Stimulated activated CD4-positive, alpha-beta T cell treated with anti-CD3 and anti-CD28 coated beads, Interleukin-2, amount 100 ng/mL, for 4 hours (primary cell): ENCODE data around the gene MRFAP1.
"Not testable (repeated sequence)": the region's sequence is repeated elsewhere in the genome, so short reads cannot be mapped to it uniquely, and the experiment has no call there.

ENCODE experiments used
- DNase-seq: peaks from one replicate; pipeline ENCODE4 v3.0.0-alpha.2; 2020; ENCODE audit warnings: low read depth

Gene MRFAP1

DNA sequence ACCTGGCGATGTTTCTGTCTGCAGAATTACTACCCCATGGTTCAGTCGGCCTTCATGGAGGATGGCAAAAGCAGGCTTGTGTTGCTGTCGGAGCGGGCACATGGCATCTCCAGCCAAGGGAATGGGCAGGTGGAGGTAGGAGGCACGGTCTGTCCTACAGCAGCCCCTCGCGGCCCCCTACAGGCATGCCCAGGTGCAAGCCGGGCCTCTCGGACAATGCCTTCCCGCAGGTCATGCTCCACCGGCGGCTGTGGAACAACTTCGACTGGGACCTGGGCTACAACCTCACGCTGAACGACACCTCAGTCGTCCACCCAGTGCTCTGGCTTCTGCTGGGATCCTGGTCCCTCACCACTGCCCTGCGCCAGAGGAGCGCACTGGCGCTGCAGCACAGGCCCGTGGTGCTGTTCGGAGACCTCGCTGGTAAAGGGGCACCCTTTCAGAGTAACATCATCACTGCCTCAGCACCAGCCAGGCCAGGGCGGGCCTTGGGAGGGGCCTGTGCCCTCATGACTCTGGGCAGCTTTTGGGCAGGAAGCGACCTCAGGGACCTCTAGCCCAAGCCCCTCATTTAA, 29.5 kb upstream of the MRFAP1 start:
- DNase-seq = no peak

DNA sequence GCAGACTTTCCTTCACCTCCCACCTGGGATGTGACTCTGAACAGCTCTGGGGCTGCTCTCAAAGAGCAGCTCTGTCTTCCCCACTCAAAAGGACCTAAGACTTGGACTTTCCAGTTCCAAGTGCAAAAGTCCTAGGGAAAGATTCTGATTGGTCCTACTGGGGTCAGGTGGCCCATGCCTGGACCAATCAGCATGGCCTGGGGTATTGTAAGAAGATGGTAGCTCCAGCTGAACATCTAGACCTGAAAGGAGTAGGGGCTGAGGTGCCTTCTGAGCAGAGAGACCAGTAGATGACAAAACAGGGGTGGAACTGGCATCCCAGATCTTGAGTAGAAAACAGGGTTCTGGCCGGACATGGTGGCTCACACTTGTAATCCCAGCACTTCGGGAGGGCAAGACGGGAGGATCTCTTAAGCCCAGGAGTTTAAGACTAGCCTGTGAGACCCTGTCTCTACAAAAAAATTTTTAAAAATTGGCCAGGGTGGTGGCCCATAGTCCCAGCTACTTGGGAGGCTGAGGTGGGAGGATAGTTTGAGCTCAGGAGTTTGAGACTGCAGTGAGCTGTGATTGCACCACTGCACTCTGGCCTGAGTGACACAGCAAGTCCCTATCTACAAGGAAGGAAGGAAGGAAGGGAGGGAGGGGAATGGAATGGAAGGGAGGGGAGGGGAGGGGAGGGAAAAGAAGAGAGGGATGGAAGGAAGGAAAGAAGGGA, 27.4 kb upstream of the MRFAP1 start:
- no peak for DNase-seq

DNA sequence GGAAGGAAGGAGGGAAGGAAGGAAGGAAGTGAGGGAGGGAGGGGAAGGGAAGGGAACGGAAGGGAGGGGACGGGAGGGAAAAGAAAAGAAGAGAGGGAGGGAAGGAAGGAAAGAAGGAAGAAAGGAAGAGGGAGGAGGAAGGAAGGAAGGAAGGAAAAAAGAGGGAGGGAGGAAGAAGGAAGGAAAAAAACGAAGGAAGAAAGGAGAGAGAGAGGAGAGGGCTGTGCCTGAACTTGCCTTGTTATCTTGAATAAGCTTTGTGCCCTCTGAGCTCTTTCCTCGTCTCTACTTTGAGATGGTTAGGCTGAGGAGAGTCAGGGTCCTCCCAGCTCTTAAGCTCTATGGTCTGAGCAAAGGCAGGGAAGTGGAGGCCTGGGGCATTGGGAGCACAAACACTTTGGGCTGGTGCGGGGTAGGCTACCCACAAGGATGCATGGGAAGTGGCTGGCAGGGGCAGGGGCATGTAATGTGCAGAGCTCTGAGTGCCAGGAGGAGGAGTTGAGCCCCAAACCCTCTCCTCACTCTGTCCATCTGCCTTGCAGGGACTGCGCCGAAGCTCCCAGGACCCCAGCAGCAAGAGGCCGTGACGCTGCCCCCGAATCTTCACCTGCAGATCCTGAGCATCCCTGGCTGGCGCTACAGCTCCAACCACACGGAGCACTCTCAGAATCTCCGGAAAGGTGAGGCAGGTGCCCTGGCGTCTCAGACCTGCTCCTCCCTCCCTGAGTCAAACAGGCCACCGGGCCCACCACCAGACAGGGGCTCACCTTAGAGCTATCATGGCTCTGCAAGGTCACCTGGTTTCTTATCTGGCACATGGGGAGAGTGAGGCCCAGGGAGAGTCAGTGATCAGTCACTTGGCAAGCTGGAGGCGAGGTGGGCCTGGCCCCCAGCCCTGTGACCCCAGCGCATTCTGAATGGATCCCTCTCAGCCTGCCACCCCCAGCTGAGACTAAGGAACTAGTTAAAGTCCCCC, 26.5 kb upstream of the MRFAP1 start:
- DNase-seq = no peak

DNA sequence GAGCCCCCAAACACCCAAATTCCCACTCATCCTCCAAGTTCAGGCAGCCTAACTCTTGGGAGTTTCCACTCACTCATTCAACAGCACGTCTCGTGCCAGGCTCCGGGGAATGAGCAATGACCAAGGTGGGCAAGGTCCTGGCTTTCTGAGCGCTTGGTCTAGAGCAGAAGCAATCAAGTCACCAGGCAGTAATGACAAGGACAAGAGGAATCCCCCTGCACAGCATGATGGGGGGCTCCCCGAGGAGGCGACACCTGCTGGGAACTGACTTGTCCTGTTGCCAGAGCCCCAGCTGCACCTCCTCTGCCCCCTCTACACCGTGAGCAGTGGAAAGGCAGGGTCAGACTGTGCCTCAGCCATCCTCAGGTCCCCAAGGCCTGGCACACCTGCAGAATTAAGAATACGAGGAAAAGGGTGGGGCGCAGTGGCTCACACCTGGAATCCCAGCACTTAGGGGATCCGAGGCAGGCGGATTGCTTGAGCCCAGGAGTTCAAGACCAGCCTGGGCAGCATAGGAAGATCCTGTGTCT, 25.7 kb upstream of the MRFAP1 start:
- no peak for DNase-seq

DNA sequence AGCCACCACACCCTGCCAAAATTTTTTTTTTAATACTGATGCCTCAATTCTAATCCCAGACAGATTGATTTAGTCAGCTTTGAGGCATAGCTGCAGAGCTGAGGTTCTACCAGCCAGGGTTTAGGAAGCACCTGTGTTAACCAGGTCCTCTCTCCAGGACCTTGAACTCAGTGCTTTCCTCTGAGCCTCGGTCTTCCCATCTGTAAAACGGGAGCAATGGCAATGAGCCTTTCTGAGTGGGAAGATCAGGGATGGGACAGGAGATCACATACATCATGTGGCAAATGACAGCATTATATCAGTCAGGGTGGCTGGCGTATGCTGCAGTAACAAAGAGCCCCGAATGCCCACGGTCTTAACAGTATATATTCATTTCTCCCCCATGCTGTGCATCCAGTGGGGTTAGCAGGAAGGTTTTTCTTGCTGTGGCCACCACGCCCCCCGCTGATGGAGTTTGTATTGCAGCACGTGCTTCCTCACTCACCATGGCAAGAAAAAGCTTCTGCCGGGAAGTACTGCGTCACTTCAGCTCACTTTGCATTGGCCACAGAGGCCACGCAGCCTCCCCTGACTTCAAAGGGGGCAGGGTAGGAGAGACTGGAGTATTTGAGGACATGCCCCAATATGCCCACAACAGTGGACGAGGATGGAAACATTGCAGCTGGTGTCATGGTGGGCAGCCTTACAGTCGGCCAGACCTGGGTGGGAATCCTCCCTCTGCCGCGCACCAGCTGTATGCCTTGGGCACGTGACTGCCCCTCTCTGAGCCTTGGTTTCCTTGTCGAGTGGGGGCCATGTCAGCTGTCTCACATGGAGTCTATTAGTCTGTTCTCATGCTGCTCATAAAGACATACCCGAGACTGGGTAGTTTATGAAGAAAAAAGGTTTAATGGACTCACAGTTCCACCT, 24.1 kb upstream of the MRFAP1 start:
- no peak for DNase-seq

DNA sequence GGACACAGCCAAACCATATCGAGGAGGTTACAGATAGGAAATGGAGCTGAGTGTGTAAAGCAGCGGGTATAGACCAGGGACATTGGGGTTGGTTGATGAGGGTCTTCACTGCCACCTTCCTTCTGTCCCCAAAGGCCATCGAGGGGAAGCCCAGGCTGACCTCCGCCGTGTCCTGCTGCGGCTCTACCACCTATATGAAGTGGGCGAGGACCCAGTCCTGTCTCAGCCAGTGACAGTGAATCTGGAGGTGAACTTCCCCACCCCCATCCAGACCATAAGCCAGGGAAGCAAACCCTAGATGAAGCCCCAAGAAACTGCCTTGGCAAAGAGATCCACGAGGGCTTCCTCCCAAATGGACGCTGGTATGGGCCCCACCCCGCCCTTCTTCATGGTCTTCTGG, 23.2 kb upstream of the MRFAP1 start:
- DNase-seq = no peak

DNA sequence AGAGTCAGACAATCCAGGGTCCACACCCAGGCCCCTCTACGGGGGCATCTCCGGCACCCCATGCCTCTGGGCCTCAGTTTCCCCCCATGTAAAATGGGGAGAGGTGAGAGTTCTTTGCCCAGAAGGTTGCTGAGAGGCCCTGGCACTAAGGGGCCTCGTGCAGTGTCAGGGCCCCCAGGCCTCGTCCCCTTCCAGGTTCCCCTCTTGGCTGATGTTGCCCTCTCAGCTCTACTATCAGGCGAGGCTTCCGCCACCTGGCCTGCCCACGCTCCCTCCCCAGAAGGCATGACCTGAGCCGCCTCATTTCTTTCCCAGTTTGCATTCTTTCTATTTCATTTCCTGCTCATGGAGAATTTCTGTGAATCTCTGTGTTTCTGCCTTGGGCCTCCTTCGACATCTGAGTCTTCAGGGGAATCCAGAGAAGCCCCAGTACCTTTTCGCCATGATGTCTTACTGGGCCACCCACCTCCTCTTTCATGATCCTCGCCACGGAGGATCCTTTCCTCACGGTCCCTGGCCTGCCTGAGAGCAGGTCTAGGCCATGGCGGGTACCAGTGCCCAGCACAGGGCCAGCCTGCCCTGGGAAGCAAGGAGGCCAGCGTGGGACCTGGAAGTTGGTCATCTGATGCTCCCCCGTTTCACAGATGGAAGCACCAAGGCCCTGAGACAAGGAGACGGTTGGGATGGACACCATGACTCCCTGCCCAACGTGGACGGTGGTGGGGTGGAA, 21.9 kb upstream of the MRFAP1 start:
- no peak for DNase-seq

DNA sequence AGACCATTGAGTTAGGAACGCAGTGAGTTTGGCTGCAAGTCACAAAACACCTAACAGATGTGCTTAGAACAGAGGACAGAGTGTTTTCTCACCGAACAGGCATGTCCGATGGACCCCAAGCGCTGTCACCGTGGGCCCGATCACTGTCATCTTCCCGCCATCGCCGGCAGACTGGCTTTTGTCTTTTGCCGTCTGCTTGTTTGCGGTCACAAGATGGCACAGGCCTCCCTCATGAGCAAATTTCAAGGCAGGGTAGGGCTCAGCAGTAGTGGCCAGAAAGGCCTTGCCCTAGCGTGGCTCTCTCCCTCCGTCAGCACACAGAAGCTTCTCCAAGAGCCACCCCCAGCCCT, 21.4 kb upstream of the MRFAP1 start:
- no peak for DNase-seq

DNA sequence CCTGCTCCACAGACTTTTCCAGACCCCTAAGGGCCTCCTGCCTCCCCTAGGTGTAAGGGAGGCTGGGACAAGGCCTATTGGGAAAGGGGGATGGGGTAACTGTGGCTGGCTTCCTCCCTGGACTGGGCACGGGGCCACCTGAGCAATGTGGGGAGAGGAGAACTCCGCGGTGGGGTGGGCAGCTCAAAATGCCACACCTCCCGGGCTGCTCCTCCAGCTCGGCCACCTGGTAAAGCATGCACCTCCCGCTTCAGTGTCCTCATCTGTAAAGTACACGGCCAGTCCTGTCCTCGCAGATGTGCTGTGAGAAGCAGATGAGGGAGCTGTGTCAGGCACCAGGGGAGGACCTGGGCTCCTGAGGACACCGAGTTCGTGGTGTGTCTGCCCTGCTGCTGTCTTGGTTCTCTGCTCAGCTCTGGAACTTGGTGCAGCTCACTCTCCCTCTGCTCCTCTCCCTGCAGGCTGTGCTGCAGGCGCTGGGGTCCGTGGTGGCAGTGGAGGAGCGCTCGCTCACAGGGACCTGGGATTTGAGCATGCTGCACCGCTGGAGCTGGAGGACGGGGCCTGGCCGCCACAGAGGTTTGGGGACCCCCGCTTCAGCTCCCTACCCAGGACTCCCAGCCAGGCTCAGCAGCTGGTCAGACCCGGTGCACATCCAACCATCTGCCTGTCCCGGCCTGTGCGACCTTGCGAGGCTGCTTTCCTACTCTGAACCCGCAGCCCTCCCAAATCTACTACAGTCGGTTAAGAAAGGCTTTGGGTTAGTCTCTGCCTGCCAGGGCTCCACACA, 20.8 kb upstream of the MRFAP1 start:
- no peak for DNase-seq

DNA sequence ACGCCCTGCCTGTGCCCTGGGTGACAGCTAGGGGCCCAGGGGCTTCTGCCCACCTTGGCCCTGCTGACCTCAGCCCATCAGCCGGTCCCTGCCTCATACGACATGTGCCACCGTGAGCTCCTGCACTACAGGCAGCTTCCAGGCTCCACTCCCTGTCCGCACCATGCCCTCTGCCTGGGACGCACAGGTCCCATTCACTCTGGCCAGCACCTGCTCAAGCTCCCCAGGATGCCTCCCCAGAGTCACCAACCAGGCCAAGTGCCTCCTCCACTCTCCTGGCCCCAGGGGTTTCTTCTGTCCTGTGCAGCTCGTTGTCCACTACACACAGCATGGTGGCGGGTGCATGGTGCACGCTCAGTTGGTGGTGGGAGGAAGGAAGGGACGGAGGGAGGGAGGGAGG, 20.2 kb upstream of the MRFAP1 start:
- DNase-seq = no peak

DNA sequence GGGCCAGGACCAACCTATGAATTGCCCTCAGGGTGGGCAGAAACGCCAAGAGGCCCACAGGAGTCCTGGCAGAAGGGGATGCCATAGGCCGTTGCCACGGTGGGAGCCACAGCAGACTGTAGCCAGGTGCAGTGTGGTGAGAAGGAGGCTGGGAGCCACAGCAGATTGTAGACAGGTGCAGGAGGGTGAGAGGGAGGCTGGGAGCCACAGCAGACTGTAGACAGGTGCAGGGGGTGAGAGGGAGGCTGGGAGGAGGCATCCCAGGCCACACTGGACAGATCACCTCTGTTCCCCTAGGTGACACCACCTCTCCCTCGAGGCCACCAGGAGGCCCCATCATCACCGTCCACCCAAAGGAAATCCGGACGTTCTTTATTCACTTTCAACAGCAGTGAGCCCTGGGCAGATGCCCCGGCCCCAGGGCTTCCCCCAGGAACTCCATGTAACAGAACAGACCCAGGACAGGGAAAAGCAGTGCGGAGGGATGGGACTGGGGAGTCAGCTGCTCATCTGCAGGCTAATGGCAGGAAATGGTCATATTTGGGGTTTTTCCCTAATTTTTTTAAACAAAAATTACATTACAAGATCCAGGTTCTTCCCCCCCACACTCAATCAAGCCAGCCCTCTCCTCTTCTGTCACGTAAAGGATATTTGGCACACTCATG, 19.5 kb upstream of the MRFAP1 start:
- no peak for DNase-seq

DNA sequence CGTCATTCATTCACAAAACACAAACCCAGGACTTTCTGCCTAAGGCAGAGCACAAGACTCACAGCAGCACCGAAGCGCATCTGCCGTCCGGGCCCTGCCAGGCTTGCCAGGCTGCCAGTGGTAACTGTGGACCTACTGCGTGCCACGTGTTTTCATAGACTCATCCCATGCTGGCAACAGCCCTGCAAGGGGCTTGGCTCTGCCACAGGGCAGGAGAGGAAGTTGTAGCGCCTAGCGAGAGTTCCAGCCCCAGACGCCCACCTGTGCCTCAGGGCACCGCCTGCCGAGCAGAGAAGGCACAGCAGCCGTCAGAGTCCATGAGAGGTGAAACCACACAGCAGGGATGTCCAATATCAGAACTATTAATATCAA, 18.9 kb upstream of the MRFAP1 start:
- DNase-seq = no peak

DNA sequence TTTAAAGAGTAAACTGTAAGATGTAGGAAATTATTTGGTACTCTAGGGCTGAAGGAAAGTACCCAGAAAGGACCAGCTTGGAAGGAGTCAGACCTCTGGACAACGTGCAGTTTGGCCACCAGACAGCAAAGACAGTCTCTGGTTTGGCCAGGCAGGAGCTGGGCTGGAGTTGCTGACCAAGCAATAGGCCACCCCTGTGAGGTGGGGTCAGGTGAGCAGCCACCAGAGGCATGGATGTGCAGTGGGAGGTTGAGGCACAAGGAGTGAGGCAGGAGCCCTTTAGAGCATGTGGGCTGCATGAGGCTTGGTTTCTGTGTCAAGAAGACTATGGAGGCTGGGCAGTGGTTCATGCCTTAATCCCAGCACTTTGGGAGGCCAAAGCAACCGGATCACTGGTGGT, 17.7 kb upstream of the MRFAP1 start:
- no peak for DNase-seq

DNA sequence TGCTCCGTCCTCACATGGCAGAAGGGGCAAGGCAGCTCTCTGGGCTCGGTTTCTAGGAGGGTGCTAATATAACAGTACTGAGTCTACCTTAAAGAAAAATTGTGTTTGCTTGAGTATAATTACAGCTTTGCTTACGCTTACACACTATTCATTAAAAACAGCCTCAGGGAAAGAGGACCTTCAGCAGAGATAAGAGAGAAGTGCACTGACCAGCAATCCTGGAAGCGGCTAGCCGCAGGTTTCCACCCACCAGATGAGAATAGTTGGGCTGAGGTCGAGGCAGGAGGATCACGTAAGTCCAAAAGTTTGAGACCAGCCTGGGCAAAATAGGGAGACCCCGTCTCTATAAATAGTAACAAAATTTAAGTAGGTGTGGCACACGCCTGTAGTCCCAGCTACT, 15.2 kb upstream of the MRFAP1 start:
- DNase-seq = no peak

DNA sequence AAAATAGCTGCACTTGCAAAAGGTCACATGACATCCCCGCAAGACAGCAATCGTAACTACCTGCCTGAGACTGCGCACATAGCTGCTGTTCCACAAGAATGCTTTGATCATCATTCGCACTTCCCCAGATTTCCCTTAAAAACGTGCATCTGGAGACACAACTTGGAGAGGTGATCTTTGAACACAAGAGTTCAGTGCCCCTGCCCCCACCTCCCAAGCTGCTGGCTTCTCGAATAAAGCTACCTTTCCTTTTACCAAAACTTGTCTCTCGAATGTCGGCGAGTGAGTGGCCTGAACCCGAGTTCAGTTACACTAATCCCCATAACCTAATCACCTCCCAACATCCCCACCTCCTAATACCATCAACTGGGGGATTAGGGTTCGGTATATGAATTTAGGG, 14.4 kb upstream of the MRFAP1 start:
- no peak for DNase-seq

DNA sequence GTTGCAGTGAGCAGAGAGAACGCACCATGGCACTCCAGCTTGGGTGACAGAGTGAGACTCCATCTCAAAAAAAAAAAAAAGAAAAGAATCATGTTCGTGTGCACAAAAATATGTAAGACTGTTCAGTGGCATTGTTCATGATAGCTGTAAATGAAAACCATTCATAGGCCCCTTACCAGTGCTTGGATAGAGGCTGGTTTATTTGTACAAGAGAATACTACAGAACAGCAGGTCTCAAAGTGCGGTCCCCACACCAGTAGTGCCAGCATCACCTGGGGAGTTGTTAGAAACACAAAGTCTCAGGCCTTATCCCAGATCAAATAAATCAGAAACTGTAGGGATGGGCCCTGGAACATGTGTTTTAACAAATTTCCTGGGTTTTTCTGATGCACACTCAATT, 12.7 kb upstream of the MRFAP1 start:
- DNase-seq = no peak

DNA sequence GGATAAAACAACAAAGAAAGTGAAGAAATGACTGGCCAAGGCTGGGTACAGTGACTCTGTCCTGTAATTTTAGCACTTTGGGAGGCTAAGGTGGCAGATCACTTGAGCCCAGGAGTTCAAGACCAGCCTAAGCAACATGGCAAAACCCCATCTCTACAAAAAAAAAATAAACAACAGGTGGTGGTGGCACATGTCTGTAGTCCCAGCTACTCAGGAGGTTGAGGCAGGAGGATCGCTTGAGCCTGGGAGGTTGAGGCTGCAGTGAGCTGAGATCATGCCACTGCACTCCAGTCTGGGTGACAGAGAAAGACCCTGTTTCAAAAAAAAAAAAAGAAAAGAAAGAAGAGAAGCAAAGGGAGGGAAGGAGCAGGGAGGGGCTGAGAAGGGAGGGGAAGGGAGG, 12.0 kb upstream of the MRFAP1 start:
- not testable (repeated sequence) for DNase-seq

DNA sequence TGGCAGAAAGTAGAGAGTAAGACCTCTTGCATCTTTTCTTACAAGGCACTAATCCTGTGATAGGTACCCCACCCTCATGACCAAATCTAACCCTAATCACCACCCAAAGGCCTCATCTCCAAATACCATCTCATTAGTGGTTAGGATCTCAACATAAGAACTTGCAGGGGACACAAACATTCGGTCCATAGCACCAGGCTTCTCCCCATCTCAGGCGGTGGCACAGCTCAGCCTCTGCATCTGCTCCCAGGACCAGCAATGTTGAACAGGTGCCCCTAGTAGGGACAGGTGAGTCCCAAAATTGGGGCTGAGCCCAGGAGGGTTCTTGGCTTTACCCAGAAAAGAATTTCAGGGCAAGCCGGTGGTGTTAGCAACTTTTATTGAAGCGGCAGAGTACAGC, 8.4 kb upstream of the MRFAP1 start:
- DNase-seq = no peak

DNA sequence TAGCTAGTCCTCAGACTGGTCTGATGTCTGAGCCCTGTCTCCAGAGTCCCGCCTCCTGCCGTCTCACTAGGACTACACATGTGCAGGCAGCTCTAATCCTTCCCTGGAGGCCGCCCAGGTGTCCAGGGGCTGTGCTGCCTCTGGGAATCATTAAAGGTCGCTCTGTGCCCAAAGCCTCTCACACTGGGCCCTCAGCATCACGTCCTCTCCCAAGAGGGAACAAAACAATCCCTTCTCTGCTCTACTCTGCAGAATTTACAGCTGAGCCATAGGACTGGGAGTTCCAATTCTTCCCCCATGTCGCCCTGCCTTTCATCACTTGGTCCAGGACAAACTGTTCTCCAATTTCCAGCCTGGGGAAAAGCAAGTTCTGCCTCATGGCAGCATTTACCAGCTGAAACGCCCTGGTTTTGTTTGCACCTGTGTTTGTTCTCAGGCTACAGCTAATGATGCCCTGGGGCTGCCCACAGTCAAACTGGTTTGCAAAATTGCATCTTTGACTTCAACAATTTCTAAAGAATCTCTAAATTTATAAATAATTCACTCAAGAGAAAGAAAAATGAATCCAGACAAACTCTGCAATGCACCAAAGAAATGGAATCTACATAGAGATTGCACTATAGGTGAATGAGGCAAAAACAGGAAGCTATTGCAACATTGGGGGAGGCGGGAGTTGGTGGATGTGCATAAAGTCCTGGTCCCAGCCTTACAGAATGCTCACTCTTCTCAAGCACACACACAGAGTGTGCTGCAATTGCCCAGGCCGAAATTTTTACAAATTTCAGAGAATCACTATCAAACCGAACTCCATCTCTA, 7.2 kb upstream of the MRFAP1 start:
- no peak for DNase-seq
